ENCODE measurements around the gene MT4. TPM values are rescaled to one million over a fixed set of nuclear protein-coding genes. Genes with fewer than 3 reads are reported as not detected.
A peak's percentile ranks its signal among the peaks of the same experiment; 100 is the strongest.

The MT4 gene
- total RNA-seq, 1 experiment from 2014 or later: not detected

DNA sequence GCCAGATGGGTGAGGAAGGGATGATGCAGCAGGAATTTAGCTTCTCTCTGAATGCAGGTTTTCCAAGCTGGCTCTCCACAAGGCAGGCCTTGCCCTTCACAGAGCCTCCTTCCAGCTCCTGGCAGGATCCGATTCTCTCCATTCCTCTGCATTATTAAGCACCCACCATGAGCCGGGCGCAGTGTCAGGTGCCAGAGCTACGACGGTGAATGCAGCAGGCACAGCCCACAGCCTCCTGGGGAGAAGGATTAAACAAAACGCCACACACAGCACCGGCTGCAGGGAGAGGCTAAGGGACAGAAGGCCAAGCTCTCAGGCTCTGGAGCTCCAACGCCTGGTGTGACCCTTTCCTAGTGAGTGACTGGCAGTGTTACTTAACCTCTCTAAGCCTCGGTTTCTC, 36.5 kb downstream of the MT4 start:
- no peak for DNase-seq (ENCODE audit: low spot score)

DNA sequence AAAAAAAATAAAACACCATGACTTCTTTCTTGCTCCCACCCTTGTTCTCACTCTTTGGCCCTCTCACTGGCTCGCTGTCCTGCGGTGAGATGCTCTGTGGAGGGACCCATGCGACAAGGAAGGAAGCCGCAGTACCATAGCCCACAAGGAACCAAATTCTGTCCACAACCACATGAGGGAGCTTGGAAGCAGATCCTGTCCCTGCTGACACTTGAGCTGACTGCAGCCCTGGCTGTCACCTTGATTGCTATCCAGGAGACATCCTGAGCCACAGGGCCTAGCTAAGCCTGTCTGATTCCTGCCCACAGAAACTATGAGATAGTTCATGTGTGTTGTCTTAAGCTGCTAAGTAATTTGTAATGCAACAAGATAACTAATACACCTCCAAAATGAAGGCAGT, 38.7 kb downstream of the MT4 start:
- DNase-seq (ENCODE audit: low spot score): peak; percentile 69

GRCh38 chr16:56604966-56605365, 40.1 kb downstream of the MT4 start:
- DNase-seq (ENCODE audit: low spot score): no peak

DNA sequence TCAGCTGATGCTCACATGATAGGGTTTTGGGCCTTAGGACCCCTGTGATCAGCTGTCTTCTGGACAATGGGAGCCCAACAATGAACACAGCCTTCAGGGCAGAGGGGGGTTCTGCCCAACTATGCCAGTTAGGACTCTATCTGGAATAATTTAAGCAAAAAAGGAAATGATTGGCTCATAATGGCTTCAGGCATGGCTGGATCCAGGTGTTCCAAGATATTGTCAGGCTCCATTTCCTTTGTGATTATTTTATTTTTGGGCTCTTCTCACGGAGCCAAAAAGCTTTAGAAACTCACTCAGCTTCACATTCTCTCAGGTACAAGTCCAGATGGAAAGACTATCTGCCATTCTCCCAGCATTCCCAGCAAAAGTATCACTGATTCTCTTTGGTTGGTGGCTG, 40.6 kb downstream of the MT4 start:
- DNase-seq (ENCODE audit: low spot score): no peak

GRCh38 chr16:56606071-56606475, 41.2 kb downstream of the MT4 start:
- DNase-seq (ENCODE audit: low spot score): no peak

GRCh38 chr16:56606476-56607108, 41.7 kb downstream of the MT4 start:
- no peak for DNase-seq (ENCODE audit: low spot score)

- DNase-seq (ENCODE audit: low spot score): peak; percentile 64
Measured at GRCh38 chr16:56607109-56607618, 42.3 kb downstream of the MT4 start.

GRCh38 chr16:56607675-56608042, 42.8 kb downstream of the MT4 start:
- DNase-seq (ENCODE audit: low spot score): no peak

GRCh38 chr16:56608043-56608875, 43.4 kb downstream of the MT4 start, which contains the start of gene MT2A:
Gene MT2A (plus strand): TSS chr16:56608584. CDS start chr16:56608656, 72 bp downstream.
- peak; percentile 97 for DNase-seq (ENCODE audit: low spot score)

- DNase-seq (ENCODE audit: low spot score): peak; percentile 25
Measured at GRCh38 chr16:56608876-56609462, 44.1 kb downstream of the MT4 start.

GRCh38 chr16:56609463-56609921, 44.6 kb downstream of the MT4 start:
- DNase-seq (ENCODE audit: low spot score): peak; percentile 75

DNA sequence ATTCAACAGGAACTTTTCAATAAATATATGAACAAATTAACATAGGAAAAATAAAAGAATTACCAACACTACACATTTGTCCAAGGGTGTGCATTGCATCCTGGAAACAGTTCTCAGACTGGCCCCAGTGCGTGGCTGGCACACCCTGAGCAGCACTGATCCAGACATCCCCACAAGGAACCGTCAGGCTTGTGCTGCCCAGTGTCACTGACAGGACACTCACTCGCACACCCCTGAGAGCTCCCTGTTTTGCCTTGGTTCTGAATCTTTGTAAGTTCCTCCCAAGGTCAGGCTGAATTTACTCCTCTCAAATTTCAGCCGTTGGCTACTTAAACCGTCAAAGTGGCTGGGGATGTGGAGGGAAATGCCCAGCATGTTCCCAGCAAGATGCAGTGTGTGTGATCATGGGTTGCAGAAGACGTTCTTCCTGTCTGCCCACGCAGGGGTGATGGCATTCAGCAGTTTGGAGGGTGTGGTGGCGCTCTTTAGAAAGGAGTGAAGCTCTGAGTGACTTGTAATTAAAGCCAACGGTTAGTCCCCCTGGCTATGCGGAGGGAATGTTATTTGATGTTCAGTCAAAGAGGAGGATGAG, 45.2 kb downstream of the MT4 start:
- DNase-seq (ENCODE audit: low spot score): peak; percentile 11

DNA sequence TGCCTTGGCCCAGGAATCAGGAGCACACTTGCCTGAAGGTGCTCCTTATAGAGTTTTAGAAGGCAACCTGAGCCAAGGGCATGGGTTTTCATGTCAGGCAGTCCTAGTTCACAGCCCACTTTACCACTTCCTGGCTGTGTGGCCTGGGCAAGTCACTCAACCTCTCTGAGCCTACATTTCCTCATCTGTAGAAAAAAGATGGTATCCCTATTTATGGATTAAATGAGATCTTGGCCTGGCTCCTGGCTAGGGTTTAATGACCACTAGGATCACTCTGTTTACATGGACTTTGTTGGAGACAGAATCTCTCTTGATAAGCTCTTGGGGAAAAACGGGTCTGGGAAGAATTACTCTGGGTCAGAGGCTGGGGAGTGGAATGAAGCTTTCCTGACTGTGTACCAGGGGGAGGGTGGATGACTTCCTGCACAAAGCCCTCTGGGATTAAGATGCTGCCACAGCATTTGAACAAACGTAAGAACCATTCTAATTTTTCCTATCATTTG, 45.8 kb downstream of the MT4 start:
- no peak for DNase-seq (ENCODE audit: low spot score)

GRCh38 chr16:56611281-56611833, 46.5 kb downstream of the MT4 start:
- no peak for DNase-seq (ENCODE audit: low spot score)

DNA sequence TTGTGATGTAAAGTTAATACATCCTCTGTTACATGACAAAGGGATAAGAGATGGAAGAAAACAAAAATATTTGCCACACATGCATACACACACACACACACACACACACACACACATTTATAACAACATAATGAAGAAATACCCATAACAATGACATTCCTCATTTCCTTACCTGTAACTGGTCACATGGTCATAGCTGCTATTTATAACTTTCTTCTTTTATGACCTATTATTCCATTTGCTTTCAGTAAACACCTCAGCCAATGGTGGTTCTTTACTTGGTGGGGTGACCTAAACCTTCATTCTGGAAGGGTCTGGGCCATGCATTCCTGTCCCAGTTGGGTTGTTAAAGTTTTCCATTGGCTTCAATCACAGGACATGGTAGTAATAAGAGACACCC, 48.8 kb downstream of the MT4 start:
- no peak for DNase-seq (ENCODE audit: low spot score)

GRCh38 chr16:56614549-56614991, 49.7 kb downstream of the MT4 start:
- DNase-seq (ENCODE audit: low spot score): no peak

DNA sequence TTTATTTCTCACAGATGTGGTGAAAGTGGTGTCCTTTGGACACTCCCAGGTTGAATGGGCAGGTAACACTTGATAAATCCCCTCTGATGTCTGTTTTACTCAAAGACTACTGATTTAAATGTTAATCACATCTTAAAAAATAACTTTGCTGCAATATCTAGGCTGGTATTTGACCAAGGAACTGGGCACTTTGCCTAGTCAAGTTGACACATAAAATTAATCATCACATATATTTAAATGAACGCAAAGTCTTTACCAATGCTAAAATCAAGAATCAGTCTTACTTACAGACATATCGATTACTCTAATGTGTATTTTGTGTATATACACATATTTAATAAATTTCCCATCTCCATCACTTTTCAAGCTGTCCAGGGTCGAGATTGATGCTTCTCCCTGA, 50.5 kb downstream of the MT4 start:
- DNase-seq (ENCODE audit: low spot score): no peak

GRCh38 chr16:56616608-56617211, 51.8 kb downstream of the MT4 start:
- DNase-seq (ENCODE audit: low spot score): no peak

- no peak for DNase-seq (ENCODE audit: low spot score)
Measured at GRCh38 chr16:56617212-56618085, 52.6 kb downstream of the MT4 start.

GRCh38 chr16:56618138-56618537, 53.3 kb downstream of the MT4 start:
- DNase-seq (ENCODE audit: low spot score): no peak

All from HT-29 (cell line).